ENCODE results near the gene SLC24A4. TPM values are rescaled to one million over a fixed set of nuclear protein-coding genes. Genes with fewer than 3 reads are reported as not detected.
"Not testable (repeated sequence)": the region's sequence is repeated elsewhere in the genome, so short reads cannot be mapped to it uniquely, and the experiment has no call there.

Gene SLC24A4
- total and polyA plus RNA-seq, 7 experiments from 2014 or later = 0.10 to 15.3 (median 2.1) TPM; not detected in 4

GRCh38 chr14:92531106-92531873 lies 208.3 kb downstream of the SLC24A4 start:
- no peaks in the 10 kb centered on the region for H3K27me3 ChIP-seq (ENCODE audit: control insufficient read depth in 2 of 2, insufficient read depth in 2 of 2, low read length in 2 of 2)
- ChIA-PET CTCF (interaction anchor here (0.6 kb wide), 1 partner anchor 213 kb away, joined by 3 read pairs; no protein-coding TSS in a partner anchor), POLR2A (interaction anchor here (1.8 kb wide), 1 partner anchor 120 kb away, joined by 3 read pairs; no protein-coding TSS in a partner anchor)
- no peaks in the 10 kb centered on the region for H3K9me3 ChIP-seq (ENCODE audit: control insufficient read depth in 2 of 3, low read length in 3 of 3)
- H3K4me1 ChIP-seq (ENCODE audit: control insufficient read depth in 2 of 2, insufficient read depth in 2 of 2, low read length in 2 of 2) = peaks cover 21 to 55% of the 10 kb centered on the region in 2 donors
- Mint-ChIP-seq H3K36me3 (peaks cover 0 to 2% (median 0%) of the 10 kb centered on the region in 5 donors), H3K27me3 (peaks cover 0 to 4% (median 0%) of the 10 kb centered on the region in 5 donors), H3K4me3 (peak overlapping the region in 7 of 10 donors; percentile 40 to 71 (median 56)), H3K4me1 (peaks cover 36 to 73% (median 52%) of the 10 kb centered on the region in 7 donors), H3K9me3 (no peaks in the 10 kb centered on the region), H3K27ac (peak overlapping the region in 8 of 9 donors; percentile 36 to 94 (median 78))
- intact Hi-C loops (cut with micrococcal nuclease) = loop anchor here in 1 of 2 donors (2.0 kb wide), 1 partner anchor 16 kb away; no protein-coding TSS in a partner anchor
- no peaks in the 10 kb centered on the region for H3K36me3 ChIP-seq (ENCODE audit: control insufficient read depth in 2 of 3, insufficient read depth in 3 of 3, low read length in 3 of 3)
- no peak overlapping the region for H3K4me3 ChIP-seq (ENCODE audit: low read length)
- H3K27ac ChIP-seq (ENCODE audit: low read depth, low read length) = no peak overlapping the region
- peak; percentile 90 for ATAC-seq
- no peak for DNase-seq

GRCh38 chr14:92532490-92533163 lies 209.7 kb downstream of the SLC24A4 start:
- H3K27ac Mint-ChIP-seq = peak overlapping the region in 5 of 9 donors; percentile 10 to 86 (median 68)
- H3K36me3 Mint-ChIP-seq = peaks cover 0 to 2% (median 0%) of the 10 kb centered on the region in 5 donors
- H3K4me1 ChIP-seq (ENCODE audit: control insufficient read depth in 2 of 2, insufficient read depth in 2 of 2, low read length in 2 of 2) = peaks cover 21 to 57% of the 10 kb centered on the region in 2 donors
- no peaks in the 10 kb centered on the region for H3K9me3 ChIP-seq (ENCODE audit: control insufficient read depth in 2 of 3, low read length in 3 of 3)
- intact Hi-C loops (cut with micrococcal nuclease) = no loop called here
- H3K27ac ChIP-seq (ENCODE audit: low read depth, low read length) = no peak overlapping the region
- H3K4me3 ChIP-seq (ENCODE audit: low read length) = no peak overlapping the region
- H3K27me3 Mint-ChIP-seq = peaks cover 0 to 4% (median 0%) of the 10 kb centered on the region in 5 donors
- DNase-seq = no peak
- no peaks in the 10 kb centered on the region for H3K36me3 ChIP-seq (ENCODE audit: control insufficient read depth in 2 of 3, insufficient read depth in 3 of 3, low read length in 3 of 3)
- no peaks in the 10 kb centered on the region for H3K27me3 ChIP-seq (ENCODE audit: control insufficient read depth in 2 of 2, insufficient read depth in 2 of 2, low read length in 2 of 2)
- no peaks in the 10 kb centered on the region for H3K9me3 Mint-ChIP-seq
- H3K4me1 Mint-ChIP-seq = peaks cover 37 to 78% (median 54%) of the 10 kb centered on the region in 7 donors
- no peak for ATAC-seq
- no peak overlapping the region for H3K4me3 Mint-ChIP-seq
- ChIA-PET POLR2A (interaction anchor here (1.8 kb wide), 1 partner anchor 118 kb away, joined by 3 read pairs; no protein-coding TSS in a partner anchor), CTCF (no interaction called here)

DNA sequence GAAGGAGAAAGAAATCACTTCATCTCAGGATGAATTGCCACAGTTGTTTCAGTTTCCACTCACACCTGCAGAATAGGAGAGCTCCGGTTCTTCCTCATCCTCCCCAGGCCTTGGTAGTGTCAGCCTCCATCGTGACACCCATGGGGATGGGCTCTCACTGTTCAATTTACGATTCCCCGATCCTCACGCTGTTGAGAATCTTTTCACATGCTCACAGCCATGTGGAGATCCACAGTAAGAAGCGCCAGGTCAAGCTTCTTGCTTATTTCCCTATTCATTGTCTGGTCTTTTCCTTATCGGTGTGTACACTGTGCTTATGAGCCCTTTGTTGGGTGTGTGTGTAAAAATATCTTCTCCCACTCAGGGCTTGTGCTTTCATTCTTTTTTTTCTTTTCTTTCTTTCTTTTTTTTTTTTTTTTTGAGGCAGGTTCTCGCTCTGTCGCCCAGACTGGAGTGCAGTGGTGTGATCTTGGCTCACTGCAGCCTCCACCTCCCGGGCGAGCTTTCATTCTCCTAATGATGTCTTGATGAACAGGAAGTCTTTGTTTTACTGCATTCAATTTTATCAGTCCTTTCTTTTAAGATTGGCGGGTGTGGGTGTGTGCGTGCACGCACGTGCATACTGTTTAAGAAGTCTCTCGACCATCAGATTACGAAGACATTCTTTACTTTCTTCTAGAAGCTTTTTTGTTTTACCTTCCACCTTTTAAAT lies 212.1 kb downstream of the SLC24A4 start:
- no peaks in the 10 kb centered on the region for H3K27me3 ChIP-seq (ENCODE audit: control insufficient read depth in 2 of 2, insufficient read depth in 2 of 2, low read length in 2 of 2)
- ATAC-seq = peak; percentile 51
- no peaks in the 10 kb centered on the region for H3K36me3 ChIP-seq (ENCODE audit: control insufficient read depth in 2 of 3, insufficient read depth in 3 of 3, low read length in 3 of 3)
- no peaks in the 10 kb centered on the region for H3K9me3 ChIP-seq (ENCODE audit: control insufficient read depth in 2 of 3, low read length in 3 of 3)
- intact Hi-C loops (cut with micrococcal nuclease) = no loop called here
- H3K4me1 ChIP-seq (ENCODE audit: control insufficient read depth in 2 of 2, insufficient read depth in 2 of 2, low read length in 2 of 2) = peaks cover 40 to 59% of the 10 kb centered on the region in 2 donors
- H3K4me3 ChIP-seq (ENCODE audit: low read length) = peak overlapping the region; percentile 26
- peak in 7 of 9 donors; percentile 50 to 71 (median 64) for DNase-seq
- peak overlapping the region; percentile 30 to 91 (median 83) for H3K27ac Mint-ChIP-seq
- peaks cover 38 to 85% (median 60%) of the 10 kb centered on the region in 7 donors for H3K4me1 Mint-ChIP-seq
- H3K27me3 Mint-ChIP-seq = peaks cover 0 to 4% (median 0%) of the 10 kb centered on the region in 5 donors
- no peaks in the 10 kb centered on the region for H3K9me3 Mint-ChIP-seq
- H3K4me3 Mint-ChIP-seq = peak overlapping the region; percentile 49 to 86 (median 78)
- ChIA-PET CTCF (interaction anchor here (0.6 kb wide), 1 partner anchor 68 kb away, joined by 4 read pairs; no protein-coding TSS in a partner anchor), POLR2A (interaction anchor here (1.0 to 2.0 kb wide), 5 partner anchors 12 to 142 kb away, joined by 3 to 5 read pairs (median 3); no protein-coding TSS in a partner anchor)
- peak overlapping the region; percentile 43 for H3K27ac ChIP-seq (ENCODE audit: low read depth, low read length)
- peaks cover 0 to 2% (median 0%) of the 10 kb centered on the region in 5 donors for H3K36me3 Mint-ChIP-seq

- H3K36me3 Mint-ChIP-seq; ATAC-seq; H3K9me3 ChIP-seq (ENCODE audit: control insufficient read depth in 2 of 3, low read length in 3 of 3); H3K27me3 Mint-ChIP-seq; H3K36me3 ChIP-seq (ENCODE audit: control insufficient read depth in 2 of 3, insufficient read depth in 3 of 3, low read length in 3 of 3); H3K9me3 Mint-ChIP-seq; intact Hi-C loops (cut with micrococcal nuclease); CTCF ChIA-PET; H3K27ac ChIP-seq (ENCODE audit: low read depth, low read length); H3K4me3 ChIP-seq (ENCODE audit: low read length); DNase-seq; H3K27me3 ChIP-seq (ENCODE audit: control insufficient read depth in 2 of 2, insufficient read depth in 2 of 2, low read length in 2 of 2): not testable (repeated sequence)
- peaks cover 38 to 87% (median 61%) of the 10 kb centered on the region in 7 donors for H3K4me1 Mint-ChIP-seq
- H3K4me3 Mint-ChIP-seq = peak overlapping the region; percentile 30 to 80 (median 49)
- peak overlapping the region in 8 of 9 donors; percentile 17 to 91 (median 82) for H3K27ac Mint-ChIP-seq
- H3K4me1 ChIP-seq (ENCODE audit: control insufficient read depth in 2 of 2, insufficient read depth in 2 of 2, low read length in 2 of 2) = peaks cover 51 to 59% of the 10 kb centered on the region in 2 donors
- POLR2A ChIA-PET = interaction anchor here (1.3 to 2.0 kb wide), 2 partner anchors 11 to 13 kb away, joined by 3 to 5 read pairs; no protein-coding TSS in a partner anchor
Observed at GRCh38 chr14:92536231-92536630, 213.3 kb downstream of the SLC24A4 start.

- Histone ChIP-seq H3K27ac (ENCODE audit: low read depth, low read length) (no peak overlapping the region), H3K4me1 (ENCODE audit: control insufficient read depth in 2 of 2, insufficient read depth in 2 of 2, low read length in 2 of 2) (peaks cover 38 to 46% of the 10 kb centered on the region in 2 donors), H3K9me3 (ENCODE audit: control insufficient read depth in 2 of 3, low read length in 3 of 3) (no peaks in the 10 kb centered on the region), H3K27me3 (ENCODE audit: control insufficient read depth in 2 of 2, insufficient read depth in 2 of 2, low read length in 2 of 2) (no peaks in the 10 kb centered on the region), H3K4me3 (ENCODE audit: low read length) (no peak overlapping the region), H3K36me3 (ENCODE audit: control insufficient read depth in 2 of 3, insufficient read depth in 3 of 3, low read length in 3 of 3) (no peaks in the 10 kb centered on the region)
- Mint-ChIP-seq H3K27me3 (peaks cover 0 to 6% (median 0%) of the 10 kb centered on the region in 5 donors), H3K27ac (peak overlapping the region in 7 of 9 donors; percentile 10 to 64 (median 36)), H3K4me3 (peak overlapping the region in 2 of 10 donors; percentile 34 to 56), H3K4me1 (peaks cover 42 to 85% (median 57%) of the 10 kb centered on the region in 7 donors), H3K36me3 (peaks cover 0 to 6% (median 0%) of the 10 kb centered on the region in 5 donors), H3K9me3 (peaks cover 0 to 4% (median 0%) of the 10 kb centered on the region in 11 donors)
- intact Hi-C loops (cut with micrococcal nuclease) = no loop called here
- ChIA-PET CTCF (interaction anchor here (0.8 to 0.9 kb wide), 2 partner anchors 46 to 73 kb away, joined by 3 read pairs; no protein-coding TSS in a partner anchor), POLR2A (interaction anchor here (1.0 to 2.2 kb wide), 6 partner anchors 10 to 112 kb away, joined by 3 to 11 read pairs (median 4); no protein-coding TSS in a partner anchor)
- DNase-seq = no peak
- ATAC-seq = no peak
Observed at GRCh38 chr14:92538412-92538985, 215.5 kb downstream of the SLC24A4 start.

All from naive thymus-derived CD4-positive, alpha-beta T cell (primary cell).